Adrenal gland (tissue), 12 donors: ENCODE data around the gene TFPI2. TPM values are rescaled to one million over a fixed set of nuclear protein-coding genes. Genes with fewer than 3 reads are reported as not detected.
A peak's percentile ranks its signal among the peaks of the same experiment; 100 is the strongest.

Source experiments
- DNase-seq, 7 donors: peaks; one replicate each; pipeline ENCODE4 v3.0.0-alpha.2; 2019 to 2020
- H3K27ac ChIP-seq, 5 donors: fragments of 200-600 bp; sonication (generic) in 4 of 5; 1 replicate in 3 of 5; 2 replicates in 2 of 5; pipeline versions ENCODE4 v1.5.1 to v1.8.0; 2016 to 2020; ENCODE audit warnings: mild to moderate bottlenecking in 1 of 5
- H3K27me3 ChIP-seq: fragments of 200-600 bp; 2 replicates; pipeline ENCODE4 v1.8.0; 2021
- H3K36me3 ChIP-seq, 2 donors: fragments of 200-600 bp; replicated peaks in 1 of 2; 1 replicate in 1 of 2; 2 replicates in 1 of 2; pipeline versions ENCODE4 v1.5.1 to v1.8.0; 2018 to 2022
- H3K4me1 ChIP-seq, 2 donors: fragments of 200-600 bp; replicated peaks in 1 of 2; 1 replicate in 1 of 2; 2 replicates in 1 of 2; pipeline versions ENCODE4 v1.5.1 to v1.8.0; 2018 to 2021
- H3K4me3 ChIP-seq, 4 donors: fragments of 200-600 bp; sonication (generic) in 3 of 4; one replicate each; pipeline ENCODE4 v1.5.1; 2016 to 2018
- H3K9me3 ChIP-seq, 3 donors: fragments of 200-600 bp; sonication (generic) in 1 of 3; replicated peaks in 1 of 3; 1 replicate in 2 of 3; 2 replicates in 1 of 3; pipeline versions ENCODE4 v1.5.1 to v1.8.0; 2016 to 2021
- CTCF ChIP-seq, 6 experiments: fragments of 450-650 bp in 4 of 6; fragments of 200-600 bp in 2 of 6; sonication (generic) in 1 of 6; IDR thresholded peaks; 1 replicate in 5 of 6; 2 replicates in 1 of 6; pipeline versions ENCODE4 v1.5.1 to v1.8.0; 2016 to 2021; ENCODE audit warnings: antibody characterized with exemption in 6 of 6, mild to moderate bottlenecking in 2 of 6, moderate library complexity in 1 of 6
- POLR2A ChIP-seq, 2 donors: fragments of 450-650 bp; IDR thresholded peaks; one replicate each; pipeline ENCODE4 v1.6.1; 2017; ENCODE audit warnings: antibody characterized with exemption in 2 of 2, mild to moderate bottlenecking in 2 of 2, moderate library complexity in 1 of 2
- WGBS, 4 donors: extraction: QIAGEN DNeasy Blood & Tissue Kit in 2 of 4; methylation state at CpG; one replicate each; pipeline versions ENCODE4 v1.1.5 to v1.1.7; 2013 to 2017; 5-methylcytosine and 5-hydroxymethylcytosine counted together
- intact Hi-C, 2 donors: fragments of 100-400 bp; cut with DNase I; formaldehyde crosslinking; loops; one replicate each; pipeline versions ENCODE4 v1.14.1 to v1.15.0; 2022 to 2023
- polyA plus RNA-seq, 3 donors: library from polyadenylated mRNA; stranded (reverse); fragments of 200-250 nt in 2 of 3; fragments of 350-450 nt in 1 of 3; fragmentation: Illumina TruSeq in 1 of 3; extraction: RNeasy Lipid Tissue Mini Kit (QIAGEN cat#74804) in 1 of 3; gene quantifications; one replicate each; pipeline ENCODE4 v1.2.3, GENCODE V29; 2013 to 2014
- total RNA-seq, 9 donors: library from RNA; depleted of rRNA in 4 of 9; stranded (reverse); fragments of >200 nt in 4 of 9; fragments of 120-200 nt in 1 of 9; fragmentation: NEBNext Ultra II Directional in 1 of 9; extraction: Animal tissue kit (Norgen Biotek cat#: 25700) in 1 of 9; gene quantifications; one replicate each; pipeline versions ENCODE4 v1.1.0 to v1.2.4, GENCODE V29; 2013 to 2023
- donor health status: healthy with polysubstance abuse.
- donor health status: Bipolar disorder and iron deficiency.
- donor health status: DM: yes; HTN: yes; CAD: no.
- donor health status: DM: no; HTN: no; CAD: no.
- donor health status: DM: no; HTN: no; CAD: no.
- donor health status: DM: yes; HTN: yes; CAD: no.

The TFPI2 gene
- total and polyA plus RNA-seq, 12 donors, result 7.4 to 87.8 (median 24.0) TPM

GRCh38 chr7:93926800-93927199, 36.2 kb upstream of the TFPI2 start:
- Histone ChIP-seq H3K4me1 (peaks cover 0 to 8% of the 10 kb centered on the region in 2 donors), H3K27ac (no peak overlapping the region), H3K9me3 (no peaks in the 10 kb centered on the region), H3K4me3 (no peak overlapping the region), H3K36me3 (no peaks in the 10 kb centered on the region), H3K27me3 (no peaks in the 10 kb centered on the region)
- WGBS, 4 donors, result 57 to 80% (median 68%) methylated on average over 1 of the region's 1 CpG
- intact Hi-C loops, result loop anchor here in 1 of 2 donors (10.0 kb wide), 1 partner anchor 78 kb away; the partner anchor contains the start of gene BET1
- TF ChIP-seq POLR2A (IDR thresholded peaks at IDR 0.05) (no peak), CTCF (IDR thresholded peaks at IDR 0.05) (no peak)
- no peak for DNase-seq

GRCh38 chr7:93923942-93924341, 33.4 kb upstream of the TFPI2 start:
- Histone ChIP-seq H3K27me3 (no peaks in the 10 kb centered on the region), H3K27ac (peak overlapping the region in 1 of 5 donors; percentile 87), H3K4me3 (peak overlapping the region in 1 of 4 donors; percentile 68), H3K36me3 (no peaks in the 10 kb centered on the region), H3K9me3 (no peaks in the 10 kb centered on the region), H3K4me1 (peaks cover 0 to 8% of the 10 kb centered on the region in 2 donors)
- TF ChIP-seq POLR2A (IDR thresholded peaks at IDR 0.05) (no peak), CTCF (IDR thresholded peaks at IDR 0.05) (no peak)
- intact Hi-C loops, result loop anchor here in 1 of 2 donors (10.0 kb wide), 1 partner anchor 81 kb away; the partner anchor contains the start of gene BET1
- no peak for DNase-seq
- WGBS, 4 donors, result 28 to 47% (median 41%) methylated on average over 1 of the region's 1 CpG

GRCh38 chr7:93923296-93923695, 32.7 kb upstream of the TFPI2 start:
- Histone ChIP-seq H3K4me3 (peak overlapping the region in 1 of 4 donors; percentile 68), H3K27ac (peak overlapping the region in 1 of 5 donors; percentile 87), H3K36me3 (no peaks in the 10 kb centered on the region), H3K9me3 (no peaks in the 10 kb centered on the region), H3K4me1 (peaks cover 0 to 8% of the 10 kb centered on the region in 2 donors), H3K27me3 (no peaks in the 10 kb centered on the region)
- 45 to 57% (median 55%) methylated on average over 6 of the region's 6 CpGs for WGBS, 4 donors
- TF ChIP-seq CTCF (IDR thresholded peaks at IDR 0.05), result no peak
- no peak for TF ChIP-seq POLR2A (IDR thresholded peaks at IDR 0.05)
- intact Hi-C loops, result loop anchor here in 1 of 2 donors (10.0 kb wide), 1 partner anchor 82 kb away; the partner anchor contains the start of gene BET1
- DNase-seq, result no peak

GRCh38 chr7:93921607-93922566, 31.3 kb upstream of the TFPI2 start, which contains the start of gene GNG11:
TSS of gene GNG11 (plus strand) at chr7:93921735. CDS start at chr7:93922138, 403 bp downstream.
- TF ChIP-seq CTCF (IDR thresholded peaks at IDR 0.05) (no peak), POLR2A (IDR thresholded peaks at IDR 0.05) (peak in 1 of 2 donors; percentile 54)
- H3K27ac ChIP-seq, result peak within 1 kb of the TSS in 4 of 5 donors; percentile 39 to 88 (median 79)
- peaks cover 0 to 8% of the 10 kb centered on the region in 2 donors for H3K4me1 ChIP-seq
- peak within 1 kb of the TSS in 3 of 4 donors; percentile 5 to 76 (median 68) for H3K4me3 ChIP-seq
- H3K36me3 ChIP-seq, result no peaks in the 10 kb centered on the region
- H3K9me3 ChIP-seq, result no peaks in the 10 kb centered on the region
- 1 to 4% (median 2%) methylated on average over 19 to 39 of the region's 39 CpGs for WGBS, 4 donors
- peak; percentile 71 to 85 (median 80) for DNase-seq
- no peaks in the 10 kb centered on the region for H3K27me3 ChIP-seq
- intact Hi-C loops, result loop anchor here in 1 of 2 donors (10.0 kb wide), 1 partner anchor 83 kb away; the partner anchor contains the start of gene BET1
